ENCODE data around the gene PRR15L. TPM values are rescaled to one million over a fixed set of nuclear protein-coding genes. Genes with fewer than 3 reads are reported as not detected.

PRR15L gene
- total and polyA plus RNA-seq, 2 of the 4 experiments (the other 2 are of a cell fraction) = not detected

- Histone ChIP-seq H4K91ac (ENCODE audit: insufficient read depth, low read depth, low read length) (no peak overlapping the region), H3K4me2 (ENCODE audit: low read depth, low read length) (no peak overlapping the region), H3K79me1 (ENCODE audit: low read depth in 1 of 2, low read length in 2 of 2) (no peaks in the 10 kb centered on the region), H4K8ac (ENCODE audit: low read depth in 2 of 2, low read length in 2 of 2) (no peak overlapping the region), H2BK20ac (ENCODE audit: low read depth, low read length) (no peak overlapping the region), H2BK5ac (ENCODE audit: low read depth, low read length, poor library complexity, severe bottlenecking) (no peak overlapping the region), H2AK5ac (ENCODE audit: low read depth, low read length) (no peak overlapping the region), H3K4me3 (ENCODE audit: insufficient read depth, low read depth, low read length) (no peak overlapping the region), H2BK15ac (ENCODE audit: low read depth, low read length) (no peak overlapping the region), H3K27ac (ENCODE audit: insufficient read depth, low read length) (no peak overlapping the region), H3K27me3 (ENCODE audit: control insufficient read depth, insufficient read depth, low read length) (peaks cover 8% of the 10 kb centered on the region), H3K9me1 (ENCODE audit: insufficient read depth, low read length) (peaks cover 3% of the 10 kb centered on the region; the same call in 1 of the 2 replicates), H4K5ac (ENCODE audit: low read depth, low read length) (no peak overlapping the region), H3K9ac (ENCODE audit: low read depth, low read length) (no peak overlapping the region), H3K4me1 (ENCODE audit: control insufficient read depth, insufficient read depth, low read length) (peaks cover 7% of the 10 kb centered on the region), H2BK120ac (ENCODE audit: low read depth, low read length) (no peak overlapping the region), H2AK9ac (replicated peaks; ENCODE audit: low read depth, low read length, poor library complexity) (no peak overlapping the region), H2AFZ (replicated peaks; ENCODE audit: low read length, poor library complexity) (no peak overlapping the region), H3K23ac (ENCODE audit: low read depth, low read length) (no peak overlapping the region), H4K20me1 (ENCODE audit: insufficient read depth, low read length) (no peaks in the 10 kb centered on the region), H3K36me3 (ENCODE audit: control insufficient read depth, insufficient read depth, low read length) (no peaks in the 10 kb centered on the region), H3K14ac (replicated peaks; ENCODE audit: low read depth, low read length) (no peak overlapping the region), H3K4ac (ENCODE audit: low read depth, low read length) (no peak overlapping the region), H3K56ac (ENCODE audit: extremely low read depth, insufficient read depth, low read length) (no peak overlapping the region), H3K18ac (ENCODE audit: low read depth, low read length) (no peak overlapping the region), H3K9me3 (ENCODE audit: control insufficient read depth, insufficient read depth, low read length) (no peaks in the 10 kb centered on the region; the same call in 1 of the 2 replicates)
- intact Hi-C loops (cut with micrococcal nuclease) (no loop called here), in situ Hi-C loops (cut with MboI; ENCODE audit: low sequenced_read_pairs) (no loop called here), dilution Hi-C loops (cut with HindIII; ENCODE audit: low sequenced_read_pairs, unreplicated experiment) (no loop called here)
- no peak for ATAC-seq (ENCODE audit: low read depth)
- BruUV-seq (replicated peaks) = no TSS peak
- ChIA-PET POLR2A (ENCODE audit: unreplicated experiment) (no interaction called here), CTCF (no interaction called here)
- WGBS, 2 experiments (ENCODE audit: extremely low coverage in 2 of 2, insufficient read length in 1 of 2) = 57% methylated on average over 1 of the region's 3 CpGs; no CpG with 5 or more reads in 1 of the 2 experiments
- TF ChIP-seq USF2 (IDR thresholded peaks at IDR 0.05; ENCODE audit: low read depth, low read length) (no peak), BHLHE40 (IDR thresholded peaks at IDR 0.05; ENCODE audit: low read depth, low read length) (no peak), RFX5 (IDR thresholded peaks at IDR 0.05; ENCODE audit: low read depth, low read length) (no peak), MXI1 (IDR thresholded peaks at IDR 0.05; ENCODE audit: borderline replicate concordance, low read depth, low read length) (no peak), ELK1 (IDR thresholded peaks at IDR 0.05; ENCODE audit: borderline replicate concordance, low read depth, low read length) (no peak)
- DNase-seq = no peak
Observed at GRCh38 chr17:47962901-47963300, 5.2 kb upstream of the PRR15L start.
